Measurements from ENCODE around the gene OSR1.
A peak's percentile ranks its signal among the peaks of the same experiment; 100 is the strongest.

The OSR1 gene

DNA sequence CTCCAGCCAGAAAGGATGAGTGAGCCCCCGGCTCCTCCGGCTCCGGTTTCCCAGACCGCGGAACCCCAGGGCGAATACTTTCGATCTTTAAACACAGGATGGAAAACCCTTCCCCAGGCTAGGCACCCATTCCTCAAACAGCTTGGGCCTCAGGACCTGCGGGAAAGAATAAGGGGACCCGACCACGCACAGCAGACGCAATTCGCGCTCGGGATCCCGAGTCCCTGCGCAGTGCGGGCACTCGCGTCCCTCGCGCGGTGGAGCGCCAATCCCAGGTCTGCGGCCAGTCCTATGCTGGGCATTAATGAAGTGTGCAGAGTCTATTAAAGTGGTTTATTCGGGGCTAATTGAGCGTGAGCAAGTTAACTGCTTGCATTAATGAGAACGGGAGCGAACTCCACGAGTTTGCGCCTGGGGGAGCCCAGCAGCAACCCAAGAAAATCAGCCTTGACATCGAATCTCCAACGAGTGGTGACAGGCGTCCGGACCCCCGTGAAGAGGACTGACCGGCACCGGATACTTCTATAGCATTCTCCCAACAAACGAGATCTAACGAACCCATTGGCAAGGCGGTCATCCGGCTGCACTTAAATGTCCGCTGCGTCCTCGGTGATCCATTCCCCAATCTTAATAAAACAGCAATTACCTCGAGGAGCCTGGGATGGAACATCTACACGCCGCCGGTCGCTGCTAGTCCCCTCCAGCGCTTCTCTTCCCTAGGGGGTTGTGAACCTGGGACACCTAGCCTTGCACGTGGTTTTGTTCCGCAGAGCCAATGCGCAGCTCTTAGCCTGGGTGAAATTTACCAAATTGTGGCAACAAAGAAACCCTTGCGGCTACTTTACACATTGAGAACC is 1.6 kb downstream of the OSR1 start:
- no peak for DNase-seq (ENCODE audit: low spot score)
- TF ChIP-seq, protein P1, sequence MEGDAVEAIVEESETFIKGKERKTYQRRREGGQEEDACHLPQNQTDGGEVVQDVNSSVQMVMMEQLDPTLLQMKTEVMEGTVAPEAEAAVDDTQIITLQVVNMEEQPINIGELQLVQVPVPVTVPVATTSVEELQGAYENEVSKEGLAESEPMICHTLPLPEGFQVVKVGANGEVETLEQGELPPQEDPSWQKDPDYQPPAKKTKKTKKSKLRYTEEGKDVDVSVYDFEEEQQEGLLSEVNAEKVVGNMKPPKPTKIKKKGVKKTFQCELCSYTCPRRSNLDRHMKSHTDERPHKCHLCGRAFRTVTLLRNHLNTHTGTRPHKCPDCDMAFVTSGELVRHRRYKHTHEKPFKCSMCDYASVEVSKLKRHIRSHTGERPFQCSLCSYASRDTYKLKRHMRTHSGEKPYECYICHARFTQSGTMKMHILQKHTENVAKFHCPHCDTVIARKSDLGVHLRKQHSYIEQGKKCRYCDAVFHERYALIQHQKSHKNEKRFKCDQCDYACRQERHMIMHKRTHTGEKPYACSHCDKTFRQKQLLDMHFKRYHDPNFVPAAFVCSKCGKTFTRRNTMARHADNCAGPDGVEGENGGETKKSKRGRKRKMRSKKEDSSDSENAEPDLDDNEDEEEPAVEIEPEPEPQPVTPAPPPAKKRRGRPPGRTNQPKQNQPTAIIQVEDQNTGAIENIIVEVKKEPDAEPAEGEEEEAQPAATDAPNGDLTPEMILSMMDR (IDR thresholded peaks at IDR 0.05; ENCODE audit: poor library complexity, severe bottlenecking): no peak
- no peak for ATAC-seq (ENCODE audit: low read depth)
- H3K4me1 ChIP-seq (ENCODE audit: insufficient read depth, poor library complexity, severe bottlenecking): no peaks in the 10 kb centered on the region
- H3K9me3 ChIP-seq (ENCODE audit: severe bottlenecking): no peaks in the 10 kb centered on the region
- H3K27ac ChIP-seq (ENCODE audit: poor library complexity, severe bottlenecking): no peak overlapping the region
- H3K4me3 ChIP-seq (ENCODE audit: severe bottlenecking): peak overlapping the region; percentile 45
- H3K27me3 ChIP-seq (ENCODE audit: insufficient read depth, poor library complexity, severe bottlenecking): no peaks in the 10 kb centered on the region
- peaks cover 4% of the 10 kb centered on the region; the same call in 1 of the 2 replicates for H3K36me3 ChIP-seq (ENCODE audit: low read depth)

DNA sequence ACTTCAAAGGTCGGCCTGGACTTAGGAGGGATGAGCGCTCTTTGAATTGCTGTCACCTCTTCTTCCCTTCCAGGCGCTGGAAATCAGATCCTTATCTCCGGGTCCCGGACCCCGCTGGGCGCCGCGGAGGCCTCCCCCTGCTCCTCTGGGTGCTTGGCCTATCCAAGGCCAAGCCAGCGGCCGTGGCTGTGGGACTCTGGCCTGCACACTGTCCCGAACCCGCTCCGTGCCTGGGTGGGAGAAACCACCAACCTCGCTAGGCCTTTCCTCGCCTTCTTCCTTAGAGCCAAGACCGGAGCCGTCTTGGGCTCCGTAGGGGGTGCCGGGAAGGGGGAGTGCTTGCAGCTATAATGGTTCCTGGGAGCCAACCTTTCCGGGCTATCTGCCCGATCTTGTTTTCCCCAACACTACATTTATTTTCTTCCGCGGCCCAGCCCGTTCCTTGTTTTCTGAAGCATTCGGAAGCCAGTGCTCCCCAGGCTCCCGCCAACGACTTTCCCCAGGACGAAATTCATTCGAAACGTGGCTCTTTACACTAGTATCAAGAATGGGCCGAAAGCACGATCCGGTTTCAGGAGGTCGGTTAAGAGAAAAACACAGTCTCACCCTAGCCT is 2.4 kb downstream of the OSR1 start:
- H3K4me1 ChIP-seq (ENCODE audit: insufficient read depth, poor library complexity, severe bottlenecking): no peaks in the 10 kb centered on the region
- no peak overlapping the region for H3K27ac ChIP-seq (ENCODE audit: poor library complexity, severe bottlenecking)
- DNase-seq (ENCODE audit: low spot score): no peak
- no peaks in the 10 kb centered on the region for H3K9me3 ChIP-seq (ENCODE audit: severe bottlenecking)
- TF ChIP-seq, protein P1 (IDR thresholded peaks at IDR 0.05; ENCODE audit: poor library complexity, severe bottlenecking): no peak
- H3K27me3 ChIP-seq (ENCODE audit: insufficient read depth, poor library complexity, severe bottlenecking): no peaks in the 10 kb centered on the region
- no peak for ATAC-seq (ENCODE audit: low read depth)
- peaks cover 4% of the 10 kb centered on the region; the same call in 1 of the 2 replicates for H3K36me3 ChIP-seq (ENCODE audit: low read depth)
- H3K4me3 ChIP-seq (ENCODE audit: severe bottlenecking): no peak overlapping the region

GRCh38 chr2:19355416-19355821 is 3.0 kb downstream of the OSR1 start:
- DNase-seq (ENCODE audit: low spot score): no peak
- Histone ChIP-seq H3K9me3 (ENCODE audit: severe bottlenecking) (no peaks in the 10 kb centered on the region), H3K27me3 (ENCODE audit: insufficient read depth, poor library complexity, severe bottlenecking) (no peaks in the 10 kb centered on the region), H3K4me3 (ENCODE audit: severe bottlenecking) (no peak overlapping the region), H3K36me3 (ENCODE audit: low read depth) (peaks cover 4% of the 10 kb centered on the region; the same call in 1 of the 2 replicates), H3K27ac (ENCODE audit: poor library complexity, severe bottlenecking) (no peak overlapping the region), H3K4me1 (ENCODE audit: insufficient read depth, poor library complexity, severe bottlenecking) (no peaks in the 10 kb centered on the region)
- no peak for ATAC-seq (ENCODE audit: low read depth)
- TF ChIP-seq, protein P1 (IDR thresholded peaks at IDR 0.05; ENCODE audit: poor library complexity, severe bottlenecking): no peak

GRCh38 chr2:19355014-19355405 is 3.4 kb downstream of the OSR1 start:
- Histone ChIP-seq H3K4me3 (ENCODE audit: severe bottlenecking) (no peak overlapping the region), H3K9me3 (ENCODE audit: severe bottlenecking) (no peaks in the 10 kb centered on the region), H3K36me3 (ENCODE audit: low read depth) (peaks cover 4% of the 10 kb centered on the region; the same call in 1 of the 2 replicates), H3K27ac (ENCODE audit: poor library complexity, severe bottlenecking) (no peak overlapping the region), H3K4me1 (ENCODE audit: insufficient read depth, poor library complexity, severe bottlenecking) (no peaks in the 10 kb centered on the region), H3K27me3 (ENCODE audit: insufficient read depth, poor library complexity, severe bottlenecking) (no peaks in the 10 kb centered on the region)
- TF ChIP-seq, protein P1 (IDR thresholded peaks at IDR 0.05; ENCODE audit: poor library complexity, severe bottlenecking): no peak
- DNase-seq (ENCODE audit: low spot score) (no peak), ATAC-seq (ENCODE audit: low read depth) (no peak)

GRCh38 chr2:19353721-19354050 is 4.7 kb downstream of the OSR1 start:
- Histone ChIP-seq H3K9me3 (ENCODE audit: severe bottlenecking) (no peaks in the 10 kb centered on the region), H3K4me3 (ENCODE audit: severe bottlenecking) (no peak overlapping the region), H3K27me3 (ENCODE audit: insufficient read depth, poor library complexity, severe bottlenecking) (no peaks in the 10 kb centered on the region), H3K36me3 (ENCODE audit: low read depth) (peaks cover 4% of the 10 kb centered on the region; the same call in 1 of the 2 replicates), H3K4me1 (ENCODE audit: insufficient read depth, poor library complexity, severe bottlenecking) (no peaks in the 10 kb centered on the region), H3K27ac (ENCODE audit: poor library complexity, severe bottlenecking) (no peak overlapping the region)
- DNase-seq (ENCODE audit: low spot score) (no peak), ATAC-seq (ENCODE audit: low read depth) (no peak)
- TF ChIP-seq, protein P1 (IDR thresholded peaks at IDR 0.05; ENCODE audit: poor library complexity, severe bottlenecking): no peak
